Upper lobe of left lung (tissue), 4 donors: ENCODE measurements around the gene FRAT1.

Source experiments
- CTCF ChIP-seq, 6 experiments: fragments of 450-650 bp in 4 of 6; fragments of 200-600 bp in 2 of 6; sonication (generic) in 2 of 6; IDR thresholded peaks; one replicate each; pipeline ENCODE4 v1.5.1; 2016 to 2019; ENCODE audit warnings: antibody characterized with exemption in 6 of 6
- EP300 ChIP-seq, 4 donors: sonication (generic); formaldehyde crosslinking; IDR thresholded peaks; one replicate each; pipeline ENCODE4 v1.5.1; 2017; ENCODE audit warnings: antibody characterized with exemption in 4 of 4, control low read depth in 2 of 4
- POLR2A ChIP-seq, 4 donors: fragments of 450-650 bp; IDR thresholded peaks; one replicate each; pipeline ENCODE4 v1.5.1; 2016 to 2017; ENCODE audit warnings: antibody characterized with exemption in 4 of 4, mild to moderate bottlenecking in 2 of 4
- POLR2AphosphoS5 ChIP-seq, 2 donors: sonication (generic); formaldehyde crosslinking; IDR thresholded peaks; one replicate each; pipeline ENCODE4 v1.5.1; 2017; ENCODE audit warnings: antibody characterized with exemption in 2 of 2

GRCh38 chr10:97335188-97335619 lies 16.1 kb downstream of the FRAT1 start:
- TF ChIP-seq CTCF (IDR thresholded peaks at IDR 0.05) (no peak), POLR2AphosphoS5 (IDR thresholded peaks at IDR 0.05) (no peak), POLR2A (IDR thresholded peaks at IDR 0.05) (no peak), EP300 (IDR thresholded peaks at IDR 0.05) (no peak)
